Measurements from ENCODE around the gene TVP23C. TPM values are rescaled to one million over a fixed set of nuclear protein-coding genes. Genes with fewer than 3 reads are reported as not detected.

TVP23C gene
- total and polyA plus RNA-seq, 9 of the 15 experiments (the other 6 are each of a cell fraction or from before 2014, with no cell fraction given), result 5.7 to 16.8 (median 8.2) TPM

GRCh38 chr17:15496735-15497670 is 66.3 kb downstream of the TVP23C start:
- H3K9me1 ChIP-seq (ENCODE audit: control insufficient read depth, insufficient read depth, low read length), result no peaks in the 10 kb centered on the region
- no TSS peak for BruUV-seq (replicated peaks)
- POLR2A ChIA-PET, result no interaction called here
- 0 out of 2 replicates have a peak overlapping the region, but pooled peaks have one; percentile 14 for H2AFZ ChIP-seq (ENCODE audit: low read depth, low read length)
- ATAC-seq (0 out of 3 replicates have a peak, but pooled peaks have one; percentile 36), DNase-seq (ENCODE audit: extremely low read depth in 1 of 4, low spot score in 3 of 4) (peak in 2 of 4 experiments; percentile 10 to 52), FAIRE-seq (peak; percentile 40)
- CTCF ChIA-PET (ENCODE audit: low intra/inter-chr PET ratio), result no interaction called here
- H3K9ac ChIP-seq (ENCODE audit: insufficient read depth in 1 of 2, low read depth in 2 of 2, low read length in 2 of 2), result no peak overlapping the region
- H3K27ac ChIP-seq (ENCODE audit: extremely low read depth, low read depth, low read length), result 0 out of 3 replicates have a peak overlapping the region, but pooled peaks have one; percentile 25
- no peaks in the 10 kb centered on the region for H3K9me3 ChIP-seq (replicated peaks; ENCODE audit: control insufficient read depth, insufficient read depth, low read depth, low read length)
- H3K4me2 ChIP-seq (ENCODE audit: insufficient read depth, low read length), result no peak overlapping the region
- H3K4me1 ChIP-seq (replicated peaks in 1 of 2; ENCODE audit: control insufficient read depth in 2 of 2, insufficient read depth in 2 of 2, low read length in 2 of 2), result peaks cover 11 to 20% of the 10 kb centered on the region in 2 experiments
- no peak overlapping the region for H3K4me3 ChIP-seq
- WGBS (ENCODE audit: insufficient coverage, low coverage, missing lambda C conversion rate), result 68% methylated on average over 7 of the region's 7 CpGs
- H3K27me3 ChIP-seq (ENCODE audit: control insufficient read depth in 2 of 2, insufficient read depth in 2 of 2, low read length in 2 of 2), result no peaks in the 10 kb centered on the region
- H3K36me3 ChIP-seq (ENCODE audit: control insufficient read depth, insufficient read depth, low read length), result peaks cover 5% of the 10 kb centered on the region; the same call in 2 of the 3 replicates
- intact Hi-C loops (cut with micrococcal nuclease), result loop anchor here (10.0 kb wide), 2 partner anchors 52 to 262 kb away; no protein-coding TSS in a partner anchor
- H4K20me1 ChIP-seq (replicated peaks; ENCODE audit: control insufficient read depth, insufficient read depth, low read length), result no peaks in the 10 kb centered on the region
- in situ Hi-C loops (cut with MboI), result no loop called here
- H3K79me2 ChIP-seq (ENCODE audit: control insufficient read depth, insufficient read depth, low read length), result no peaks in the 10 kb centered on the region
- TF ChIP-seq MGA (IDR thresholded peaks at IDR 0.05) (peak; percentile 32; the same call in 1 of the 2 replicates), ZNF592 (IDR thresholded peaks at IDR 0.05) (peak; percentile 56; the same call in 1 of the 2 replicates), NFE2 (IDR thresholded peaks at IDR 0.05; ENCODE audit: low read depth) (peak; percentile 34), ZKSCAN8 (CRISPR knock-in tag; IDR thresholded peaks at IDR 0.05) (no peak)

All from K562 (cell line).